Measurements from ENCODE around the gene AP3B1.

The AP3B1 gene

DNA sequence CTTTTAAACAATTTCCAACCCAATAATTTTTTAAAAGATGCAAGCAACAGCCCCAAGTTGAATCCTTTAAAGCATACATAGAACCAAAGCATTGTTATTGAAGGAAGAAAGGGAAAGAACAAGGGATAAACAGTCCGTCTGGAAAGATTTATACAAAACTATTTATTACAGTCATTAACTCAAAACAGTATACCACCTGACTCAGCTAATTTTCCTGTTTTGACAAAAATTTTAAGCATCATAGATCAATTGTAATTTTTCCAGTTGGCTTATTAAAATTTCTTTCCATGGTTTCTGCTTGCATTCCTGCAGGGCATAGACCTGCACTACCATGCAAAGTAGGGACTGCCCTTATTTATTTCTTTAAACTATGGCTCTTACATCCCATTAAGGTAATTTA, 29.9 kb downstream of the AP3B1 start:
- no peak overlapping the region for H3K27ac ChIP-seq
- TF ChIP-seq, protein P1, sequence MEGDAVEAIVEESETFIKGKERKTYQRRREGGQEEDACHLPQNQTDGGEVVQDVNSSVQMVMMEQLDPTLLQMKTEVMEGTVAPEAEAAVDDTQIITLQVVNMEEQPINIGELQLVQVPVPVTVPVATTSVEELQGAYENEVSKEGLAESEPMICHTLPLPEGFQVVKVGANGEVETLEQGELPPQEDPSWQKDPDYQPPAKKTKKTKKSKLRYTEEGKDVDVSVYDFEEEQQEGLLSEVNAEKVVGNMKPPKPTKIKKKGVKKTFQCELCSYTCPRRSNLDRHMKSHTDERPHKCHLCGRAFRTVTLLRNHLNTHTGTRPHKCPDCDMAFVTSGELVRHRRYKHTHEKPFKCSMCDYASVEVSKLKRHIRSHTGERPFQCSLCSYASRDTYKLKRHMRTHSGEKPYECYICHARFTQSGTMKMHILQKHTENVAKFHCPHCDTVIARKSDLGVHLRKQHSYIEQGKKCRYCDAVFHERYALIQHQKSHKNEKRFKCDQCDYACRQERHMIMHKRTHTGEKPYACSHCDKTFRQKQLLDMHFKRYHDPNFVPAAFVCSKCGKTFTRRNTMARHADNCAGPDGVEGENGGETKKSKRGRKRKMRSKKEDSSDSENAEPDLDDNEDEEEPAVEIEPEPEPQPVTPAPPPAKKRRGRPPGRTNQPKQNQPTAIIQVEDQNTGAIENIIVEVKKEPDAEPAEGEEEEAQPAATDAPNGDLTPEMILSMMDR (conservative IDR thresholded peaks at IDR 0.05), result no peak

DNA sequence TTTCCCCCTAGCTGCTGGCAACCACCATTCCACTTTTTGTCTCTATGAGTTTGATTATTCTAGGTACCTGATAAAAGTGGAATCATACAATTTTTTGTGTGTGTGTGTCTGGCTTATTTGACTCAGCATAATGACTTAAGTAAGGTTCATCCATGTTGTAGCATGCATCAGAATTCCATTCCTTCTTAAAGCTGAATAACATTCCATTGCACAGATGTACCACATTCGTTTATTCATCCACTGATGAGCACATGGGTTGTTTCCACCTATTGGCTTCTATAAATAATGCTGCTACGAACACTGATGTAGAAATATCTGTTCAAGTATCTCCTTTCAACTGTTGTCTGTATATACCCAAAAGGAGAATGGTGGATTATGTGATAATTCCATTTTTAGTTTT, 33.7 kb downstream of the AP3B1 start:
- TF ChIP-seq, protein P1 (conservative IDR thresholded peaks at IDR 0.05), result no peak
- no peak overlapping the region for H3K27ac ChIP-seq

DNA sequence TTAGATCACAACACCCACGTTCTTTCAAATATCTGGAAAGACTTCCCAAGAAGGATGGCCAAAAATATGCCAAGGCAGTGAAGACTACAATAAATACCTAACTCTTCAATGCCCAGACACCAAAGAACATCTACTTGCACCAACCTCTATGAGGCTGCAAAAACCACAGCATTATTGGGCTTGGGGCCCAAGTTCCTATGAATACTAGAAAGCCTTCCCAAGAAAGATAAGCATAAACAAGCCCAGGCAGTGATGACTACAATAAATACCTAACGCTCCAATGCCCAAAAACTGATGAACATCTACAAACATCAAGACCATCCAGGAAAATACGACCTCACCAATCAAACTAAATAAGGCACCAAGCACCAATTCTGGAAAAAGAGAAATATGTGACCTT, 41.3 kb downstream of the AP3B1 start:
- TF ChIP-seq, protein P1 (conservative IDR thresholded peaks at IDR 0.05), result no peak

DNA sequence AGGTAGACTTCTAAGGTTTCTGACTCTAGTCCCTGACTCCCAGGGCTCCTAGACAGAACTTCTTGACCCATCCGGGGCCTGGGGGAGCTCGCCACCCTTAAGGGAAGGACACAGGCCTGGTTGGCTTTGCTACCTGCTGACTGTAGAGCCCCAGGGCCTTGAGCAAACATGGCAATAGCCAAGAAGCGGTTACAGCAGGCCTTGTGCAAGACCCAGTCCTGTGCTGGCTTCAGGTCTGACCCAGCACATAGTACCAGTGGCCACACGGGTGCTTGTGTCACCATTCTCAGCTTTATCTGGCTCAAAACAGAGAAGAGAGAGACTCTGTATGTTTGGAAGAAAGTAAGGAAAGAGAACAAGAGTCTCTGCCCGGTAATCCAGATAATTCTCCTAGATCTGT, 41.8 kb downstream of the AP3B1 start:
- TF ChIP-seq, protein P1 (conservative IDR thresholded peaks at IDR 0.05), result no peak
- no peak overlapping the region for H3K27ac ChIP-seq

More for the DNA sequence above, 41.3 kb downstream of the AP3B1 start:
- H3K27ac ChIP-seq, result no peak overlapping the region

DNA sequence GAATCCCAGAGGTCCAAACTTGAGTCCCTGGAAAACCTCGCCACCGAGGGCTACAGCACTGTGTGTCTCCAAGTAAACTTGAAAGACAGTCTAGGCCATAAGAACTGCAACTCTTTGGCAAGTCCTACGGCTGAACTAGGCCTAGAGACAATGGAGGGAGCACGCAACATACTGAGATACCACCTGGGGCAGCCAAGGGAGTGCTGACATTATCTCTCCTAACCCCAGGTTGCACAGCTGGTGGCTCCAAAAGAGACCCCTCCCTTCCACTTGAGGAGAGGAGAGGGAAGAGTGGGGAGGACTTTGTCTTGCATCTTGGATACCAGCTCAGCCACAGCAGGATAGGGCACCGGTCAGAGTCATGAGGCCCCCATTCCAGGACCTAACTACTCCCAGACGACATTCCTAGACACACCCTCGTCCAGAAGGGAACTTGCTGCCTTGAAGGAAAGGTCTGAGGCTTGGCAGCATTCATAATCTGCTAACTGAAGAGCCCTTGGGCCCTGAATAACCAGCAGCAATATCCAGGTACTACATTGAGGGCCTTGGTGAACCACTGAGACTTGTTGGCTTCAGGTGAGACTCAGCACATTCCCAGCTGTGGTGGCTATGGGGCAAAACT, 42.7 kb downstream of the AP3B1 start:
- TF ChIP-seq, protein P1 (conservative IDR thresholded peaks at IDR 0.05), result no peak
- H3K27ac ChIP-seq, result no peak overlapping the region

DNA sequence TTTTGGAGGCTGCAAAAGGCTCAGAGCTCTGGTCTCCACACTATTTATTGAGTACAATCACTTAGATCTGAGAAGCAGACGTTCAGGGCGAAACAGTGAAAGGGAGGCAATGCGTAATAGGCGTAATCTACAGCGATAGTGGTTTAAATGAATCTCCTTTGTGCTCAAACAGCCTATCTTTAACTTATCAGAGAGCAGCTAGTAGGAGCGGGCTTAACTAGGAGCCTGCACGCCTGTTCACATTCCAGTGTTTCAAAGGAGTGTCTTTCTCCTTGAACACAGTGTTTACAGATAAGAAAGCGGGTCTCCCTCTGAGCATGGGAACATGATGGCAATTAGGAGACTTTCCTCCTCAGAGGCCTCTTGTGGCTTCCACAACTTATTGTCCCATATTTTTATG, 49.4 kb downstream of the AP3B1 start:
- TF ChIP-seq, protein P1 (conservative IDR thresholded peaks at IDR 0.05), result no peak
- H3K27ac ChIP-seq, result no peak overlapping the region

DNA sequence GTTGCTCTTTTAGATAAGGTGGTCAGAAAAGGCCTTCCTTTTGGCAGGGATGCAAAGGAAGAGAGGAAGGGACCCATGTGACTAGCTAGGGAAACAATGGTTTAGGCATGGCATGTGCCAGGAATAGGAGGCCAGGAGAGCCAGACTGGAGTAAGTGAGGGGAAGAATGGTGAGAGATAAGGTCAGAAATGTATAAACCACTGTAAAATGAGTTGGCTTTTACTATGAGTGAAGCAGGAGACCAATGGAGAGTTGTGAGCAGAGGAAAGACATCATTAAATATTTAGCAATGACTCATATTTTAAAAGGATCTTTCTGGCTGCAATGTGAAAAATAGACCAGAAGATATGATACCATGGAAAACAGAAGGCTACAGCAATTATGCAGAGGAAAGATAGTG, 50.9 kb downstream of the AP3B1 start:
- TF ChIP-seq, protein P1 (conservative IDR thresholded peaks at IDR 0.05), result no peak
- H3K27ac ChIP-seq, result no peak overlapping the region
